GM18867 (cell line): ENCODE results near the gene SLIT1.

Experiments used
- ATAC-seq: cut with Tn5 transposase; IDR thresholded peaks from one replicate; pipeline ENCODE4 v1.9.1; 2021; ENCODE audit warnings: mild to moderate bottlenecking, moderate library complexity; ENCODE audit not compliant: unreplicated experiment

The SLIT1 gene

DNA sequence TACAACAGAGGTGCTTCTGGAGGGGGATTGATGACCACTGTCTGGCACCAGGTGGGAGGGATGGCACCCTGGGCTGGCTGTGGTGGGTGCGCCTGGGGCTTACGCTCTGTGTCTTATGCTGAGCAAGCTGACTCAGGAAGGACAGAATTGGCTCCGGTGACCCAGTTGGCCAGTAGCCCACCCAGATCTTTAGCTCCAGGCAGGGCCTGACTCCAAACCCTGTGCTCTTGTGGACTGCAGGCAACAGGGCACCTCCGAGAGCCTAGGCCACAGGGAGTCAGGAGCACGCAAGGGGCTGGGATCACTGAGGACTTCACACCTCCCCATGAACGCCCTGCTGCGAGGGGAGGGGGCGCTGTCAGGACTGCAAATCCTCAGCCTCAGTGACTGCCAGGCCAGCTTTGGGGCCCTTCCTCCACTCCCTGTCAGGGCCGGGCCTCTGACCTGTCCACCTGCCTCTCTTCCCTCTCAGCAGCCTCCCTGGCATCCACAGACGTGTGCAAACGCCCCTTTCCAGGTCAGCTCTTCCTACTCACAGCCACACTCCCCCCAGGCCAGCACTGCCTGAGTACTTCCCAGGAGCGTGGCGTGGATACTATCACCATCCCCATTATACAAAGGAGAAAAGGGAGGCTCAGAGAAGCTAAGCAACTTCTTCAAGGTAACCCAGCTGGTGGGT, 118.7 kb downstream of the SLIT1 start:
- no peak for ATAC-seq

DNA sequence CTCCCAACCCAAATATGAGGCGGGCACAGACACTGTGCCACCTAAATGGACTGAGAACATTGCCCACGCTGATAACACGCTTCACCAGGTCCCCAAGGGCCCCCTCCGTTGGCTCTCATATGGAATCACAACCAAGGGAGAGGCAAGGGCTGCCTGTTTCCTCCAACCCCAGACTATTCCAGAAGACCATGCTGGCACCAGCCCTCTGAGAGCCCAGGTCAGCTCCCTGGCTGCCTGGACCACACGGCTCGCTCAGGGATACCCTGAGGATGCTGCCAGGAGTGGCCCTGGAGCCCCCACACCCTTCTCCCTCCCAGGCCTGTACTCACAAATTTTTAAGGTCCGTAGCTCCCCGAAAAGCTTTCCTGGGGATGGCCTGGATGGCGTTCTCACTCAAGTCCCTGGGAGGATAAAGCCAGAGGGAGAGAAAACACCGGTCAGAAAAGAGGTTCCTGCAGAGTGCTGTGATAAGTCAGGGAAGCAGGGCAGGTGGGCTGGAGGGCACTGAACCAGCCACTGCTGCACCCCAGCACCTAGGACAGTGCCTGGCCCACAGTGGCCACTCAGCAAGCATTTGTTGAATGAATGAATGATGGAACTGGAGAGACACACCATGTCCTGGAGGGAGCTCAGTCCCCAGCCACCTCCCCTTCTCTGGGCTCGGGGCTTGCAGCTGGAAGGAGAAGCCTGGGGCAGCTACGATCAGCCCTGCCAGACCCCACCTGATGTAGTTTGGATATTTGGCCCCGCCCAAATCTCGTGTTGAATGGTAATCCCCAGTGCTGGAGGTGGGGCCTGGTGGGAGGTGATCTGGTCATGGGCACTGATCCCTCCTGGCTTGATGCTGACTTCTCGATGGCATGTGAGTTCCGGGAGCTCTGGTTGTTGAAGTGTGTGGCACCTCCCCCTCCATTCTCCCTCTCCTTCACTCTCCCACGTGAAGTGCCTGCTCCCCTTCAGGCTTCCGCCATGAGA, 119.8 kb downstream of the SLIT1 start:
- ATAC-seq, result no peak

DNA sequence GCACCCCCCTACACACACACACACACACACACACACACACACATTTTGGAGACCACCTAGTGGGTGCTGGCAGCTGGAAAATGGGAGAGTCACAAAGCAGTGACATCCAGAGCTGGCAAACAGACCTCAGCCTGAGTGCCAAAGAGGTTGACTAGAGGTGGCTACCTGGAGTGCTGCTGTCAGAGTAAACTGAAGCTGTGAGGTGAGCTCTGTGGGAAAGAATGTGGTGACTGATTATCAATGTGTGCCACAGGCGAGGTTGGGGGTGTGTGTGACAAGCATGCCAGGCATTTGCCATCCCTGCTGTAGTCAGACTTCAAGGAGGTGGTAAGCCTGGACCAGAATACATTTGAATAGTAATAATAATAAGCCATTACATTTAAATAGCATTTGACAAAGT, 120.6 kb downstream of the SLIT1 start:
- ATAC-seq, result no peak

DNA sequence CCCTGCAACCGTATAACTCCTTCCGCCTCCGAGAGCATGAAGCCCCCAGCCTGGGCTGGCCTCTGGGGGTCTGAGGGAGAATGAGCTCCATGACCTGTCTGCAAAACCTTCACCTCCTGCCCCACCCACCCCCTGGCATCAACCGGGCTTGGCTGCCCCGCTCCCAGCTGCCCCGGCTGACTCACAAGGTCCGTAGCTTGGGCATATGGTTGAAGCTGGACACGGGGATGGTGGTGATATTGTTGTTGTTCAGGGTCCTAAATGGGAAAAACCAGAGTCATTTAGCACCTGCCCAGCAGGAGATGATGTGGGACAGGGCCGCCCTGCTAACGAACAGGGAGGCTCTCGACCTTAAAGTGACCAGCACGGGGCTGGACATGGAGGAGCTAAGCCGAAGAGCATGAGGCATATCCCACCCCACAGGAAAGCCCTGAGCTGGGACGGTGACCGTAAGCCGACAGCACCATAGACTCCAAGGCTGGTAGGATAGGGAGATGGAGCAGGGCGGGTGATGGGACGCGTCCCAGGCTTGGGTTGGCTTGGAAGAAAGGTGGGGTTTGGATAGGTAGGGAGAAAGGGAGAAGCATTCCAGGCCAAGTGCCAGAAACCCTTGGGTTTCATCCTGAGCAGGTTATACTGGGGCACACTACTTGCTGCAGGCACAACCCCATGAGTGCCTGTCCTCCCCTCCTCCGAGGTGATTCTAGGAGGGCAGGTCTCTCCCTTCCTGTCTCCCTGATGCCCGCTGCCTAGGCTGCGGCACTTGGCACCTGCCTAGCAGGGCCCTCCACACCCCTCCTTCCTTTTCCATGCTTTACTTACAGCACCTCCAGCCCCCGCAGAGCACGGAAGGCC, 121.5 kb downstream of the SLIT1 start:
- ATAC-seq, result no peak

DNA sequence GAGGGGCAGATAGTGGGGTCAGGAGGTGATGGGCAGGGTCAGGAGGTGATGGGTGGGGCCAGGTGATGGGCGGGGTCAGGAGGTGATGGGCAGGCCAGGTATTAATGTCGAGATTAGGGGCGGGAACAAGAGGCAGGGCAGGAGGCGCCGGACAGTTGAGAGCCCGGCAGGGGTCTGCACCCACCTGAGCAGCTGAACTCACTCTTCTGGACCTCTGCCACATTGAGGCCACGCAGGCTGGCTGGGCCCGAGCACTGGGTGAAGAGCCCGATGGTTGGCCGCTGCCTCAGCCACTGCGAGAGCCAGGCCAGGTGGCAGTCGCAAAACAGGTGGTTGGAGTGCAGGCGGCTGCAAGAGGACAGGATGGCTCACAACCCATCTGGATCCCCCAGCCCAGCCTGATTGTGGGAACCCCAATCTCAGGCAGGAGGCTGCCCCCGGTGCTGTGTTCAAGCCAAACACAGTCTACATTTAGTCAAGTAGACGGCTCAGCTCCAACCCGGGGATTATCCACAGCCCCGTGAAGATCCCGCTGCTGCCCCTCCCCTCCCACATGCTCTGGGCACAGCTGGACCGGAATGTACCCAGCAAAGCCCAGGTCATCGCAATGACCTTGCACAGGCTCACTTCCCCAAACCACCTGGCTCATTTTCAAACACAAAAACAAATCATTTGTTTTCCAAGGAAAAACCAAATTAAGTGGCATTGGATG, 122.3 kb downstream of the SLIT1 start:
- no peak for ATAC-seq

DNA sequence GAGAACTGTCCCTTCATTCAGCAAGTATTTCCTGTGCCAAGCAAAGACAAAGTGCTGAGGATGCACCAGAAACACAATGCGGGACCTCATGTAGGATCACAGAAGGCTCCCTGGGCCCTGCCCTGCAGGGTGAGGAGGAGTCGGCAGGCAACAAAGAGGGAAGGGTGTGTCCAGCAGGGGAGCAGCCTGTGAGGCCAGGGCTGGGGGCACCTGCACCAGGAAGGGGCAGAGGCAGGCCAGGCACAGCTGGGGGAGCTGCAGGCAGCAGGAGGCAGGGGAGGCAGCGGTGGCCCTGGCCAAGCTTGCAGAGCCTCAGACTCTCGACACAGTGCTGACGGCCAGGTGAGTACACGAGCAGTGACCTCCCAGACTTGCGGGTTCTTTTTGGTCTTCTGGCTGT, 123.3 kb downstream of the SLIT1 start:
- ATAC-seq, result no peak

DNA sequence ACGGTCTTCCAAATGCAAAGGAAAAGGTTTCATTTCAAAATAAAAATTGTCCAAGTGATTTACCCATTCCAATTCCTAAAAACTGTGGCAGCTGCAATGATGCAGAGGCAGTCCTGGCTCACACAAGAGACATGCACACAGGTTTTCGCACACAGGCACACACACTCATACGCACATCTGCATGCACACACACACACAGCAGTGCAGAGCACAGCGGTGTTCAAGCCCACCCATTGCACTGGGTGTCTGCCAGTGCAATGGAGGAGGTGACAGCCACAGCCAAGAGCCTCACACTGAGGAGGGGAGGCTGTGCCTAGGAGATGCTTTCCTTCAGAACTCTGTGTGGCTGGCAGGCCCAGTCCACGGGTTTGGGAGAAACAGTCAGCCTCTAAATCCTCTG, 123.7 kb downstream of the SLIT1 start:
- ATAC-seq, result no peak

DNA sequence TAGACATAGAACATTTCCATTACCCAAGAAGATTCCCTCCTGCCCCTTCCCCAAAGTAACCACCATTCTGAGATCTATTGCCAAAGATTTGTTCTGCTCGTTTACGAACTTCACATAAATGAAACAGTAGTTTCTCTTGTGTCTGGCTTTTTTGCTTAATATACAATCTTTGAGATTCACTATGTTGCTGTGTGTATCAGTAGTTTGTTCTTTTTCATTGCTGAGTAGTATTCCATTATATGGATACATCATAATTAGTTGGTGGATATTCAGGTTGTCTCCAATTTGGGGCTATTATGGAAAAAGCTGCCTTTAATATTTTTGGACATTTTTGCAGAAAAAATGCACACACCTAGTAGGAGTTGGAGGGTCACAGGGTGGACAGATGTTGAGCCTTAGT, 124.3 kb downstream of the SLIT1 start:
- no peak for ATAC-seq

DNA sequence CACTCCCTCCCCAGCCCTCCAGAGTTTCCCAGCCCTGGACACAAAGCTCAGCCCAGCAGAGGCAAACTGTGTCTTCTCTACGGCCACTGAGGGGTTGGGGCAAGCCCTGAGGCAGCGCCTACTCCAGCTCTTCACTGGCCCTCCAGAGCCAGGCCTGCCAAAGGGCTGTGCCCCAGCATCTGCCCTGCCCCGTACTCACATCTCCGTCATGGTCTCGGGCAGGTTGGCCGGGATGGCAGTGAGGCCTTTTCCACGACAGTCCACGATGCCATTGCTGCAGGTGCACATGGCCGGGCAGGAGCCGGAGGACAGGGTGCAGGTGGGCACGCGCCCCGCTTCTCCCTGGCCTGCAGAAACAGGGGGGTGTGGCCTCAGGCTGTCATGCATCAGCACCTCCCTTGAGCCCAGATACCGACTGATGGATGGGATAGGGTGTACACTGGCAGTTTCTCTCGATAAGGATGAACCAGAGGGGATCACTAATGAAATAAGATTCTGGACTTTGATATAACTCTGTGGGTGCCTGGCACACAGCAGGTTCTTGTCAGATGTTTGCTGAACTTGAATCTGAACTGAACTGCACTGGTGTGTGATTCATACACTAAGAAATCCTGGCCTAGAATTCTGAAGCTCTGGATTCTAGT, 125.2 kb downstream of the SLIT1 start:
- ATAC-seq, result no peak

DNA sequence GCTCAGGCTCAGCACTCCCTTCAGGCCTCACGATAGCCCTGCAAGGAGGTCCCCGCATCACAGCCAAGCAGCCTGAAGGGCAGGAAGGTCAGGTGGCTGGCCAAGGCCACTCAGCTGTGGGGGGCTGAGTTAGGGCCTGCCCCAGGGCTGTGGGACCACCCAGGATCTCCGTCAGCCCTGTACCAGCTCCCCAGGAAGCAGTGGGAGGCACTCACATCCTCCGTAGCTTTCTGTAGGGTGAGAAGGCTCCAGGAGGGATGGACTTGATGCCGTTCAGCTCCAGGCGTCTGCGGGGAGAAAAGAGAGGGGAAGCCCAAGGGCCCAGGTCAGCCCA, 125.9 kb downstream of the SLIT1 start:
- no peak for ATAC-seq

DNA sequence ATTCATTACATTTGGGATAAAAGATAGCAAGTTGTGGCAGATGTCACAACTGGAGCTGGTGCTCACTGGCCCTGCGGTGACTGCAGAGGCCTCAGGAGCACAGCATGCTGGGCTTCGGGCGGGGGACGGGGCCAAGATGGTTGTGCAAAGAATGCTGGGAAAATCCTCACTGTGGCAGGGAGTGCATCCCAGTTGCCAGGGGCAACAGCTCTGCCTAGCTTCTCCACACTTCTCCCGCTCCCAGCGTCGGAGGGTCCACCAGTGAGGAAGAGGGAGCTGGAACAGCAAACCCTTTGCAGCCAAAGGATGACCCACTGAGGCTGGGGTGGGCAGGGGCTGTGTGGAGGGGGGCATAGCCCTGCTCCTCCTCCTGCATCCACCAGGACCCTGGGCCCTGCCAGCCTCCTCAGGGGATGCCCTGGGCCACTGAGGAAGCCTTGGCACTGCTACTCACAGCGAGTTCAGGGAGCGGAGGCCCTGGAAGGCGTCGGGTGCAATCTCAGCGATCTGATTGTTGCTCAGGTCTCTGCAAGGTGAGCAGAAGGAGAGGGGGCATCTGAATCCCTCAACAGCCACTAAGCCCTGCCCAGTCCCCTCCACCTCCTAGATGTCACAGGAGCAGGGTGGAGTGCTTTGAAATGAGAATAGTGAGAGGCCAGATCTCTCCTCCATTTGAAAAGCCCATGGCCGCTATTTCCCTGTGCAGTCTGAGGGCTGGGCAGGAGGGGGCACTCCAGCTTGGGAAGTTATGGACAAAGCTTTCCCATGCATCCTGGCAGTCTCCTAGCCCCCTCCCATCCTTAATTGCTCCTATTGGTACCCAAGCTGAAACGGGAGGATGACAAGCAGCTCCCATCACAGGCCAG, 126.5 kb downstream of the SLIT1 start:
- ATAC-seq, result no peak

DNA sequence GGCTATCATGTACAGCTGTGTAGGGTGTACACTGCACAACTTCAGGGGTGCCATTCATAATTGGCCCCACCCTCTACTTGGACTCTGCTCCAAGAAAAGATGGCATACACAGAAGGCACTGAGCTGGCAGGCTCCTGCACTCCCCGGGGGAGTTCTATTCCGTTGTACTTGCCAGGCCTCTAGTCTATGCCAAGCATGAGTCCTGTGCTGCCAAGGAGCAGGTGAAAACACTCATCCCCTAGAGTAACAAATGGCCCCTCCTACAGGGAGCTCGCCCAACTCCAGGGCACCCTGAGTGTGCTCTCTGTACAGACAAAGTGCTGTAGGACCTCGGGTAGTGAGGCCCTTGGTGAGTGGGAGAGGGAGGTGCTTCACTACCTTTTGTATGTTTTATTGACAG, 127.2 kb downstream of the SLIT1 start:
- no peak for ATAC-seq

DNA sequence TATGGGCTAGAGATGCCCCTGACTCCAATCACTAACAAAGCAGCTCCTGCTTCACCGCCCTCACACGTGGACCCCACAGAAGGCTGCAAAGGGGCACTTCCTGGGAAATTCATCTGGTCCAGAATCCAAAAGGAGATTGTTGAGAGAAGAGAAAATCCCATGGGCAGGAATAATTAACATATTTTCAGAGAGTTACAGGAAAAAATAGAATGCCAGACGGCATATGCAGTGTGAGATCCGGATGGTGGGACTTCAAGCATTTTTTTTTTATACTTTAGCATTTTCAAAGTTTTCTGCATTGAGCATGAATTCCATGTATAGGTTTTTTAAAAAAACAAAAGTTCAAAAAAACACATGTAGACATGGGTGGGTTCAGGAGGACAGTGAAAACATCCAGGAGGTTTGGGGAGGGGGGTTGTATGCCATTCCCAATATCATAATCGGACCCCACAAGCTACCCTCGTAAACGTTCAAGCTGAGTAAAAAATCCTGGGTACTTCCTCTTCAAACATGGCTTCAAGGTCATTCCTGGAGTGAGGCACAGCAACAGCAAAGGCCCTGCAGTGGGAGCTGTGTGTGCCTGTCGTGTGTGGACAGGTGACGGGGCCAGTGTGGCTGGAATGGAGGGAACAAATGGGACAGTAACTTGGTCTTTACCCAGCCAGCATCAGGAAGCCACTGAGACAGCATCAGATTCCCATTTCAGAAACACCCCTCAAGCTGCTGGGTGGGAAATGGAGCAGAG, 128.1 kb downstream of the SLIT1 start:
- no peak for ATAC-seq

DNA sequence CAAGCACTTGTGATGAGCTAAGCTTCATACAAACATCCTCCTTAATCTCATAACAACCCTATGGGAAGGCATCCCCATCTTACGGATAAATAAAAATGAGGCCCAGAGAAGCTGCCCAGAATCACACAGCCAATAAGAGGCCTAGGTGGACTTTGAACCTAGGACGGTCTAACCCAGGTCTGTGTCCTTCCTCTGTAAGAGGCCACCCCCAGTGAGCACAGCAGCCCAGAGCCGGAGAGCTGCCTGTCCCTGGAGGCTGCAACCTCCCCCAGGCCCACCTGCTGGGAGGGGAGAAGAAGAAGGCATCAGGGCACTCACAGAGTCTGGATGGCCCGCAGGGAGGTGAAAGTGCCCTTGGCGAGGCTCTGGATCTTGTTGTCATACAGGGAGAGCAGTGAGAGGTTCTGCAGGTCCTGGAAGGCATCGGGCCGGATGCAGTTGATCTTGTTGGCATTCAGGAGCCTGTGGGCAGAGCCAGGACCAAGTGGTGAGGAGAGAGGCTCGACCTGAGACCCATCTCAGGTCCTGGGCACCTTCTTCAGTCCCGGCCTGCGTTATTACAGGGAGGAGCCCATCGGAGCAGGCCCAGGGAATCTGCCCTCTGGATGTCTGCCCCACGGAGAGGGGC, 129.6 kb downstream of the SLIT1 start:
- no peak for ATAC-seq

DNA sequence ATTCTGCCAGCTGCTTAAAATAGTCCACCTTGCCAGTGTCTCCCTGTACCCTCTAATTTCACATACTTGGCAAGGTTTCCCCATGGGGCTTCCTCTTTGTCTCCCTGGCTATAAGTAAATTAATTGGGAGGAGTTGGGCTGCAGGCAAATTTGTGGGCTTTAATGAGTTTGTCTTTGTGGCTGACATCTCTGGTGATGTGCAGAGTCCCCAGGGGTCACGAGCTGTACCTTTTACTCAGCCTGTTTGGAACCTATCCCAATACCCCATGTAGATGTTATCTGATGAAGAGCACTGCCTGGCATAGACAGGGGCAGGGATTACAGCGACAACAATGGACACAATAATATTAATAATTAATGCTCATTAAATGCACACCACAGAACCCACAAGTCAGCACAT, 132.5 kb downstream of the SLIT1 start:
- no peak for ATAC-seq

DNA sequence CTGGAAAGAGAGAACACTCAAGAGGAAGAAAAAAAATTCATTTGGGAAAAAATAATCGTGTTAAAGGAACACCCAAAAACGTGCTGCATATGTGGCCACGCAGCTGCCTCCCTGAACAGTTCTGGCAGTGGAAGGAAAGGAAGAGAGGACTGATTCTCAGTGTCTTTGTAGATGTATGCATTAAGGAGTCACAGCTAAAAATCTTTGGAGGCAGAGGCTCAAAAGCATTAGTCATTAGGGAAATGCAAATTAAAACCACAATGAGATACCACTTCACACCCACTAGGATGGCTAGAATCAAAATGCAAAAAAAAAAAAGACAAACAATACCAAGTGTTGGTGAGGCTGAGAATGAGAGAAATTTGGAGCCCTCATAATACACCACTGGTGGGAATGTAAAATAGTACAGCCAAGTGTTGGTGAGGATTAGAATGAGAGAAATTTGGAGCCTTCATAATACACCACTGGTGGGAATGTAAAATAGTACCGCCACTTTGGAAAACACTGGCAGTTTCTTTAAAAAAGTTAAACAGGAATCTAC, 134.7 kb downstream of the SLIT1 start:
- no peak for ATAC-seq

DNA sequence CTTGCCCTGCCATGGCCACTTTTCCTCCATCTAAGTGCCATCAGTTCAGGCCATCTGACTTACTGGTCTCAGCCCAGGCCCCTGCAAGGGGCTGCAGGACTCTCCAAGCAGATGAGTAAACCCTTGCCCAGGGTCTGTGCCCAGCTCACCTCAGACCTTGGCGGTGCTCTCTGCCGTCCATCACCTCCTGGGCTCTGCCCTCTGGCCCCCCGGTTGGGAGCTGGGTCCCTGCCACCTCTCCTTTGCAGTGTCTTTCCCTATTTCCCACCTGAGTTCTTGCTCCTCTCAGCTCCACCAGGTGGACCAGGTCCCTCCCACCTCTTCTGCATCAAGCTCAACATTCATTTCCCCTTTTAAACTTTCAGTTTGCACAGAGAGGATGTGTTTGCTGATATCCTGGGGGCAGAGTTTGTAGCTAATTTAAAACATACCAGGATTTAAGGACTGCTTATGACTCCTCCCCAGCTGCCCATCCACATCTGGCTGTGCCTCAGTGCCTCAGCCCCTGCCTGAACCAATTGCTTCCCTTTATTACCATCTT, 135.5 kb downstream of the SLIT1 start:
- no peak for ATAC-seq

DNA sequence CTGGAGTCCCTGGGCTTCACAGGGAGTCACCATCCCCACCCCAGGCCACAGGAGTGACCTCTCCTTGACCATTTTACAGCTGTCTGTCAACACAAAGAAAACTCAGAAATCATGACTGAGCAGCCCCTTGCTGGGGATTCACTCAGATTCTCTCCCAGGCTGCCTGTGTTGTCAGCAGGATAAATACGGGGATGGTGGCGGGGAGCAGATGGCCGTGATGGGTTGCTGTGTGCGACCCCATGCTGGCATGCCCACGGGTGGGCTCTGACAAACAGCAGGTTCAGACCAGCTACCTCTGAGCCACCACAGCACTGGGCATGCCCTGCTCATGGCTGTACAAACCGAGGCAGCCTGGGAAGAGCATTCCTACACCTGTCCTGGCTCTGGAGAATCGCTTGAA, 136.1 kb downstream of the SLIT1 start:
- ATAC-seq, result no peak
